GM12872 (cell line): ENCODE results near the gene CLN3.

Source experiments
- CTCF ChIP-seq: IDR thresholded peaks from 3 replicates; pipeline ENCODE4 v1.5.1; 2011; ENCODE audit warnings: low read depth, mild to moderate bottlenecking, low read length, moderate library complexity; ENCODE audit not compliant: insufficient read depth

CLN3 gene

GRCh38 chr16:28511031-28511430 is 19.2 kb upstream of the CLN3 start:
- TF ChIP-seq CTCF = no peak

GRCh38 chr16:28505489-28506137 is 13.7 kb upstream of the CLN3 start:
- no peak for TF ChIP-seq CTCF

GRCh38 chr16:28504707-28505404 is 13.0 kb upstream of the CLN3 start:
- no peak for TF ChIP-seq CTCF

GRCh38 chr16:28503470-28504259 is 11.8 kb upstream of the CLN3 start:
- no peak for TF ChIP-seq CTCF

GRCh38 chr16:28502290-28502689 is 10.4 kb upstream of the CLN3 start:
- TF ChIP-seq CTCF = no peak

- TF ChIP-seq CTCF = no peak
Measured at GRCh38 chr16:28501258-28502232, 9.7 kb upstream of the CLN3 start.
